BLaER1 treated with 17β-estradiol and CSF1 and Interleukin-3, amounts not matched to agents 10 nM and 100 nM (cell line): Measurements from ENCODE around the gene GAL3ST2.
"Not testable (repeated sequence)": the region's sequence is repeated elsewhere in the genome, so short reads cannot be mapped to it uniquely, and the experiment has no call there.

Experiments
- H3K27ac ChIP-seq, 11 experiments: shearing (Covaris generic); formaldehyde crosslinking; 2 replicates each; pipeline ENCODE4 v1.8.1; 2022
- H3K27me3 ChIP-seq, 11 experiments: shearing (Covaris generic); formaldehyde crosslinking; 2 replicates each; pipeline ENCODE4 v1.8.1; 2022
- H3K36me3 ChIP-seq, 11 experiments: shearing (Covaris generic); formaldehyde crosslinking; 2 replicates each; pipeline ENCODE4 v1.8.1; 2022
- H3K4me1 ChIP-seq, 10 experiments: shearing (Covaris generic); formaldehyde crosslinking; 2 replicates each; pipeline ENCODE4 v1.8.1; 2022
- H3K4me2 ChIP-seq, 11 experiments: shearing (Covaris generic); formaldehyde crosslinking; 2 replicates each; pipeline ENCODE4 v1.8.1; 2022
- H3K4me3 ChIP-seq, 10 experiments: shearing (Covaris generic); formaldehyde crosslinking; 2 replicates each; pipeline ENCODE4 v1.8.1; 2022
- H3K9ac ChIP-seq, 11 experiments: shearing (Covaris generic); formaldehyde crosslinking; 2 replicates each; pipeline ENCODE4 v1.8.1; 2022
- H3K9me3 ChIP-seq, 11 experiments: shearing (Covaris generic); formaldehyde crosslinking; replicated peaks in 1 of 11; 2 replicates each; pipeline ENCODE4 v1.8.1; 2022
- H4K20me1 ChIP-seq, 11 experiments: shearing (Covaris generic); formaldehyde crosslinking; 2 replicates each; pipeline ENCODE4 v1.8.1; 2022
- Cebpa-rat ChIP-seq, 11 experiments: shearing (Covaris generic); IDR thresholded peaks; 2 replicates each; pipeline ENCODE4 v1.8.1; 2022

The GAL3ST2 gene

GRCh38 chr2:241795021-241795999 lies 18.7 kb downstream of the GAL3ST2 start:
- no peak for TF ChIP-seq Cebpa-rat (IDR thresholded peaks at IDR 0.05)
- Histone ChIP-seq H3K4me1 (peaks cover 12 to 54% (median 37%) of the 10 kb centered on the region in 10 experiments; a peak in 19 of 20 replicates), H4K20me1 (no peaks in the 10 kb centered on the region), H3K27me3 (no peaks in the 10 kb centered on the region), H3K4me3 (no peak overlapping the region), H3K4me2 (peak overlapping the region in 1 of 11 experiments; percentile 10; a peak in 1 of 22 replicates), H3K9ac (no peak overlapping the region), H3K27ac (no peak overlapping the region), H3K9me3 (peaks cover 8 to 15% (median 12%) of the 10 kb centered on the region in 11 experiments; a peak in 18 of 22 replicates), H3K36me3 (no peaks in the 10 kb centered on the region)

GRCh38 chr2:241796209-241796608 lies 19.6 kb downstream of the GAL3ST2 start:
- TF ChIP-seq Cebpa-rat (IDR thresholded peaks at IDR 0.05) = no peak
- H3K27ac ChIP-seq = no peak overlapping the region
- peak overlapping the region in 6 of 11 experiments; percentile 9 to 52 (median 28); a peak in 6 of 22 replicates for H3K4me2 ChIP-seq
- H3K36me3 ChIP-seq = no peaks in the 10 kb centered on the region
- peaks cover 1 to 6% (median 4%) of the 10 kb centered on the region in 11 experiments; a peak in 17 of 22 replicates for H3K9me3 ChIP-seq
- no peaks in the 10 kb centered on the region for H3K27me3 ChIP-seq
- H4K20me1 ChIP-seq = no peaks in the 10 kb centered on the region
- H3K9ac ChIP-seq = no peak overlapping the region
- H3K4me1 ChIP-seq = peaks cover 12 to 63% (median 41%) of the 10 kb centered on the region in 10 experiments; a peak in 19 of 20 replicates
- no peak overlapping the region for H3K4me3 ChIP-seq

- Histone ChIP-seq H3K9me3 (peaks cover 0 to 2% (median 0%) of the 10 kb centered on the region in 11 experiments; a peak in 3 of 22 replicates), H3K4me3 (no peak overlapping the region), H3K4me1 (peaks cover 12 to 68% (median 44%) of the 10 kb centered on the region in 10 experiments; a peak in 19 of 20 replicates), H3K27me3 (no peaks in the 10 kb centered on the region), H3K4me2 (peak overlapping the region in 6 of 11 experiments; percentile 9 to 52 (median 28); a peak in 7 of 22 replicates), H3K9ac (no peak overlapping the region), H3K27ac (no peak overlapping the region), H3K36me3 (no peaks in the 10 kb centered on the region), H4K20me1 (no peaks in the 10 kb centered on the region)
- no peak for TF ChIP-seq Cebpa-rat (IDR thresholded peaks at IDR 0.05)
Observed at GRCh38 chr2:241796610-241797138, 20.1 kb downstream of the GAL3ST2 start.

GRCh38 chr2:241797441-241798080 lies 20.9 kb downstream of the GAL3ST2 start:
- peak overlapping the region in 7 of 11 experiments; percentile 8 to 62 (median 58); a peak in 11 of 22 replicates for H3K27ac ChIP-seq
- no peaks in the 10 kb centered on the region for H3K36me3 ChIP-seq
- peak overlapping the region in 4 of 11 experiments; percentile 27 to 54 (median 47); a peak in 4 of 22 replicates for H3K9ac ChIP-seq
- peaks cover 13 to 76% (median 52%) of the 10 kb centered on the region in 10 experiments for H3K4me1 ChIP-seq
- H3K4me2 ChIP-seq = peak overlapping the region; percentile 49 to 95 (median 74); a peak in 21 of 22 replicates
- no peak overlapping the region for H3K4me3 ChIP-seq
- no peaks in the 10 kb centered on the region for H3K9me3 ChIP-seq
- no peak for TF ChIP-seq Cebpa-rat (IDR thresholded peaks at IDR 0.05)
- no peaks in the 10 kb centered on the region for H4K20me1 ChIP-seq
- 0 out of 22 replicates have a peak, but pooled peaks cover 0 to under 1% (median 0%) of the 10 kb centered on the region in 11 experiments for H3K27me3 ChIP-seq

GRCh38 chr2:241798081-241798630 lies 21.5 kb downstream of the GAL3ST2 start:
- Histone ChIP-seq H3K4me1 (peaks cover 19 to 82% (median 58%) of the 10 kb centered on the region in 10 experiments), H3K4me2 (peak overlapping the region; percentile 49 to 95 (median 74))
- TF ChIP-seq Cebpa-rat (IDR thresholded peaks at IDR 0.05) = no peak

GRCh38 chr2:241798631-241799521 lies 22.3 kb downstream of the GAL3ST2 start:
- Histone ChIP-seq H4K20me1 (no peaks in the 10 kb centered on the region), H3K27me3 (peaks cover 0 to 13% (median 0%) of the 10 kb centered on the region in 11 experiments; a peak in 11 of 22 replicates), H3K9ac (peak overlapping the region in 4 of 11 experiments; percentile 23 to 54 (median 36); a peak in 5 of 22 replicates), H3K4me2 (peak overlapping the region; percentile 49 to 95 (median 74)), H3K27ac (peak overlapping the region in 7 of 11 experiments; percentile 8 to 62 (median 58); a peak in 11 of 22 replicates), H3K9me3 (no peaks in the 10 kb centered on the region), H3K36me3 (no peaks in the 10 kb centered on the region), H3K4me1 (peaks cover 24 to 89% (median 65%) of the 10 kb centered on the region in 10 experiments), H3K4me3 (no peak overlapping the region; a peak in 2 of 20 replicates)
- no peak for TF ChIP-seq Cebpa-rat (IDR thresholded peaks at IDR 0.05)

More at GRCh38 chr2:241798081-241798630, 21.5 kb downstream of the GAL3ST2 start:
- no peaks in the 10 kb centered on the region for H4K20me1 ChIP-seq
- H3K27ac ChIP-seq = peak overlapping the region in 8 of 11 experiments; percentile 8 to 62 (median 50); a peak in 12 of 22 replicates
- H3K36me3 ChIP-seq = no peaks in the 10 kb centered on the region
- H3K27me3 ChIP-seq = peaks cover 0 to 6% (median 0%) of the 10 kb centered on the region in 11 experiments; a peak in 9 of 22 replicates
- H3K4me3 ChIP-seq = no peak overlapping the region; a peak in 1 of 20 replicates
- no peaks in the 10 kb centered on the region for H3K9me3 ChIP-seq
- H3K9ac ChIP-seq = peak overlapping the region in 5 of 11 experiments; percentile 6 to 54 (median 45); a peak in 6 of 22 replicates

GRCh38 chr2:241799522-241800197 lies 23.0 kb downstream of the GAL3ST2 start:
- no peak for TF ChIP-seq Cebpa-rat (IDR thresholded peaks at IDR 0.05)
- Histone ChIP-seq H3K27ac (peak overlapping the region in 3 of 11 experiments; percentile 58 to 62 (median 61); a peak in 3 of 22 replicates), H3K9me3 (no peaks in the 10 kb centered on the region), H3K9ac (peak overlapping the region in 4 of 11 experiments; percentile 19 to 54 (median 34); a peak in 4 of 22 replicates), H3K27me3 (peaks cover 0 to 21% (median 6%) of the 10 kb centered on the region in 11 experiments; a peak in 11 of 22 replicates), H3K4me1 (peaks cover 32 to 94% (median 73%) of the 10 kb centered on the region in 10 experiments), H4K20me1 (no peaks in the 10 kb centered on the region), H3K36me3 (no peaks in the 10 kb centered on the region), H3K4me2 (peak overlapping the region in 9 of 11 experiments; percentile 59 to 95 (median 74); a peak in 17 of 22 replicates), H3K4me3 (no peak overlapping the region; a peak in 1 of 20 replicates)

- H3K4me3 ChIP-seq, H3K9me3 ChIP-seq, H3K36me3 ChIP-seq, H4K20me1 ChIP-seq, H3K27ac ChIP-seq: not testable (repeated sequence)
- peaks cover 0 to 22% (median 6%) of the 10 kb centered on the region in 11 experiments; a peak in 11 of 22 replicates for H3K27me3 ChIP-seq
- peak overlapping the region in 2 of 11 experiments; percentile 16 to 45; a peak in 2 of 22 replicates for H3K9ac ChIP-seq
- H3K4me2 ChIP-seq = peak overlapping the region in 8 of 11 experiments; percentile 59 to 95 (median 76); a peak in 15 of 22 replicates
- H3K4me1 ChIP-seq = peaks cover 35 to 91% (median 76%) of the 10 kb centered on the region in 10 experiments
Observed at GRCh38 chr2:241800198-241800903, 23.7 kb downstream of the GAL3ST2 start.
